ENCODE data around the gene PLEKHG4B.

The PLEKHG4B gene

DNA sequence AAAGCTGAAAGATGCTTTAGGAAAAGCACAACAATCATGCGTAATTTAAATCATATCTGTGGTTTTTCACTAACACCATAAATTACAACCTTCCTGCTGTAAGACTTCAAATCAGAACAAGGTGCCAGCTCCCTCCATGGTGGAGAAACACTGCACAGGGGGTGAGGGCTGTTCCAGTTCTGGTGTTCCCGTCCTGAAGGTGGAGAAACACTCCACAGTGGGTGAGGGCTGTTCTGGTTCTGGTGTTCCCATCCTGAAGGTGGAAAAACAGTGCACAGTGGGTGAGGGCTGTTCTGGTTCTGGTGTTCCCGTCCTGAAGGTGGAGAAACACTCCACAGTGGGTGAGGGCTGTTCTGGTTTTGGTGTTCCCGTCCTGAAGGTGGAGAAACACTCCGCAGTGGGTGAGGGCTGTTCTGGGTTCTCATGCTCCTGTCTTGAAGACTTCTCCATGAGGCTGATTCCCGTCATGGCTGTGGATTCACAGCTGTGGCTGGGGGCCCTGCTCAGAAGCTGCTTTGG lies 12.9 kb downstream of the PLEKHG4B start:
- H3K4me1 ChIP-seq (ENCODE audit: control insufficient read depth, insufficient read depth, low read length), result no peaks in the 10 kb centered on the region
- no peak overlapping the region for H3K4me2 ChIP-seq (ENCODE audit: low read length)
- no peaks in the 10 kb centered on the region for H3K9me3 ChIP-seq (replicated peaks; ENCODE audit: low read length)
- H3K36me3 ChIP-seq (ENCODE audit: insufficient read depth, low read length), result no peaks in the 10 kb centered on the region
- no peak overlapping the region for H3K4me3 ChIP-seq (ENCODE audit: low read length)
- H3K27me3 ChIP-seq (ENCODE audit: control insufficient read depth, insufficient read depth, low read length), result peaks cover 58% of the 10 kb centered on the region
- no peak overlapping the region for H3K9ac ChIP-seq (ENCODE audit: low read depth, low read length)

DNA sequence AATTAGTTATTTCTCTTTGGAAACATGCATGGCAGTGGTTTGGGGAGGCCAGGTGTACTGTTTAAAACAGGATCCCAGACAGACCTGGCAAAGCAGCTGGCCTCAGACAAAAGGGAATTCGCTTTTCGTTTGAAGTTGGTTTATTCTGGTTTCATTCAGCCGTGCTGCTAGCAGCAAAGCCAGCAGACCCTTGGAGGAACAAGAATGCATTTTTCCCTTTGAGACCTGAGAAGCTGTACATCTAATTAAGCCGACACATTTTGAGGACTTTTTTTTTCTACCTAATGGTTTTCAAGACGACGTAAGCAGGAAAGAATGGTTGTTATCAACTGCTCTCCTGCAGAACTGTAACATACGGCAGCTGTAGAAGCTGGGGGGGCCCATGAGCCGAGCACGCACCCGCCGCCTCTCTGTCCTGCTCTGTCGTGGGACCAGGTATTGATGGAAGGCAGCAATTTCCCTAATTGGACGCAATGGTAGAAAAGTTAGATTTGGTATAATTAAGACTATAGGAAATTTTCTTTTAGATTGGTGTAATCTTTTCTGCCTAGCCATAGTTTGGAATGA lies 13.6 kb downstream of the PLEKHG4B start:
- no peaks in the 10 kb centered on the region for H3K36me3 ChIP-seq (ENCODE audit: insufficient read depth, low read length)
- H3K9me3 ChIP-seq (replicated peaks; ENCODE audit: low read length), result no peaks in the 10 kb centered on the region
- no peak overlapping the region for H3K9ac ChIP-seq (ENCODE audit: low read depth, low read length)
- no peaks in the 10 kb centered on the region for H3K4me1 ChIP-seq (ENCODE audit: control insufficient read depth, insufficient read depth, low read length)
- no peak overlapping the region for H3K4me2 ChIP-seq (ENCODE audit: low read length)
- peaks cover 54% of the 10 kb centered on the region for H3K27me3 ChIP-seq (ENCODE audit: control insufficient read depth, insufficient read depth, low read length)
- H3K4me3 ChIP-seq (ENCODE audit: low read length), result no peak overlapping the region

DNA sequence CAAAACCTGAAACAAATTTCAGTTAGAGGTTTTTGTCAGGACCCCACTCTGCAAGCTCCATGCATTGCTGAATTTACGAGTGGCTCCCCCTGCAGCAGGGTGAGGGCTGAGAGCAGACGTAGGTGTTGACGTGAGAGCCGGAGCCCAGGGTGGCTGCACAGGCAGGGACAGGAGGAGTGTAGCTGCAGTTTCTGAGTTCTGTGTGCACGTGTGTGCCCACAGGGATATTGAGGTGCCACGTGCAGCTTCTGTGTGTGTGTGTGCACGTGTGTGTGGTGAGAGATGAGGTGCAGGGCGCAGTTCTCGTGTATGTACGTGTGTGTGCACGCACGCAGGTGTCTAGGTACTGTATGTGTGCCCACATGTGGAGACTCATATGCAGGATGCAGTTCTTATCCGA lies 14.6 kb downstream of the PLEKHG4B start:
- Histone ChIP-seq H3K9me3 (replicated peaks; ENCODE audit: low read length) (no peaks in the 10 kb centered on the region), H3K4me1 (ENCODE audit: control insufficient read depth, insufficient read depth, low read length) (no peaks in the 10 kb centered on the region), H3K4me3 (ENCODE audit: low read length) (no peak overlapping the region), H3K27me3 (ENCODE audit: control insufficient read depth, insufficient read depth, low read length) (peaks cover 51% of the 10 kb centered on the region), H3K9ac (ENCODE audit: low read depth, low read length) (no peak overlapping the region), H3K4me2 (ENCODE audit: low read length) (no peak overlapping the region), H3K36me3 (ENCODE audit: insufficient read depth, low read length) (no peaks in the 10 kb centered on the region)

DNA sequence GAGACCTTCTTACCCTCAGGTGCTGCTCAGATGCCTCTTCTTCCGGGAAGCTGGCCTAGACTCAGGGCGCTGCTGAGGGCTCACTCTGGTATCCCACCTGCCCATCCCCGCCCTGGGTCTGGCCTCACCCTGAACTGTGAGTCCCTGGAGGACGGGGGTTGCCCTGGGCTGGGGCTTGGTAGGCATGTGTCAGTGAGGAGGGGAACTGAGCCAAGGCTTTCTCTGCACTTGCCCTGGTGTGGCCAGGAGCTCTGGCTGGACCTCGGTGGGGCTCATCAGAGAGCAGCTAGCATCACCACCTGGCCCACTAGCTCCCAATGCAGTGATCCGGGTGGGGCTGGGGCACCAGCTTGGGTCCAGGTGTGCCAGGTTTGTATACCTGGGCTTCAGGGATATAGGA lies 15.6 kb downstream of the PLEKHG4B start:
- no peak overlapping the region for H3K4me3 ChIP-seq (ENCODE audit: low read length)
- H3K4me2 ChIP-seq (ENCODE audit: low read length), result no peak overlapping the region
- H3K36me3 ChIP-seq (ENCODE audit: insufficient read depth, low read length), result no peaks in the 10 kb centered on the region
- no peak overlapping the region for H3K9ac ChIP-seq (ENCODE audit: low read depth, low read length)
- H3K9me3 ChIP-seq (replicated peaks; ENCODE audit: low read length), result no peaks in the 10 kb centered on the region
- H3K27me3 ChIP-seq (ENCODE audit: control insufficient read depth, insufficient read depth, low read length), result peaks cover 48% of the 10 kb centered on the region
- H3K4me1 ChIP-seq (ENCODE audit: control insufficient read depth, insufficient read depth, low read length), result no peaks in the 10 kb centered on the region

DNA sequence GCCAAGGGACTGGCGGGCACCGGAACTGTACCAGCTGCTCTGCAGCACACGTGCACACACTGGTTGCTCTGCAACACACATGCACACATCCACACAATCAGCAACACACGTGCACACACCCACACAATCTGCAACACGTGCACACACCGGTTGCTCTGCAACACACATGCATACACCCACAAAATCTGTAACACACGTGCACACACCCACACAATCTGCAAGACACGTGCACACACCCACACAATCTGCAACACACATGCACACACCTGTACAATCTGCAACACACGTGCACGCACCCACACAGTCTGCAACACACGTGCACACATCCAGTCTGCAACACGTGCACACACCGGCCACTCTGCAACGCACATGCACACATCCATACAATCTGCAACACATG lies 17.9 kb downstream of the PLEKHG4B start:
- H3K4me2 ChIP-seq (ENCODE audit: low read length), result no peak overlapping the region
- peaks cover 32% of the 10 kb centered on the region for H3K27me3 ChIP-seq (ENCODE audit: control insufficient read depth, insufficient read depth, low read length)
- no peak overlapping the region for H3K4me3 ChIP-seq (ENCODE audit: low read length)
- H3K9ac ChIP-seq (ENCODE audit: low read depth, low read length), result no peak overlapping the region
- H3K4me1 ChIP-seq (ENCODE audit: control insufficient read depth, insufficient read depth, low read length), result no peaks in the 10 kb centered on the region
- H3K9me3 ChIP-seq (replicated peaks; ENCODE audit: low read length), result no peaks in the 10 kb centered on the region
- no peaks in the 10 kb centered on the region for H3K36me3 ChIP-seq (ENCODE audit: insufficient read depth, low read length)

DNA sequence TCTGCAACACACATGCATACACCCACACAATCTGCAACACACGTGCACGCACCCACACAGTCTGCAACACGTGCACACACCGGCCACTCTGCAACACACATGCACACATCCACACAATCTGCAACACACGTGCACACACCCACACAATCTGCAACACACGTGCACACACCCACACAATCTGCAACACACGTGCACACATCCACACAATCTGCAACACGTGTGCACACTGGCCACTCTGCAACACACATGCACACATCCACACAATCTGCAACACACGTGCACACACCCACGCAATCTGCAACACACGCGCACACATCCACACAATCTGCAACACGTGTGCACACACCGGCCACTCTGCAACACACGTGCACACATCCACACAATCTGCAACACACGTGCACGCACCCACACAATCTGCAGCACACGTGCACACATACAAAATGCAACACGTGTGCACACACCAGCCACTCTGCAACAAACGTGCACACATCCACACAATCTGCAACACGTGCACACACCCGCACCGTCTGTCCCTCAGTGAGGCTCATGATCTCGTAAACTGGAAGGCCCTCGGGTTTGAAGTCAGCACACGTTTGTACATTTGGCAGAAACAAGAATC lies 18.4 kb downstream of the PLEKHG4B start:
- H3K9me3 ChIP-seq (replicated peaks; ENCODE audit: low read length), result no peaks in the 10 kb centered on the region
- H3K36me3 ChIP-seq (ENCODE audit: insufficient read depth, low read length), result no peaks in the 10 kb centered on the region
- H3K9ac ChIP-seq (ENCODE audit: low read depth, low read length), result no peak overlapping the region
- H3K4me3 ChIP-seq (ENCODE audit: low read length), result no peak overlapping the region
- peaks cover 28% of the 10 kb centered on the region for H3K27me3 ChIP-seq (ENCODE audit: control insufficient read depth, insufficient read depth, low read length)
- H3K4me1 ChIP-seq (ENCODE audit: control insufficient read depth, insufficient read depth, low read length), result no peaks in the 10 kb centered on the region
- no peak overlapping the region for H3K4me2 ChIP-seq (ENCODE audit: low read length)

DNA sequence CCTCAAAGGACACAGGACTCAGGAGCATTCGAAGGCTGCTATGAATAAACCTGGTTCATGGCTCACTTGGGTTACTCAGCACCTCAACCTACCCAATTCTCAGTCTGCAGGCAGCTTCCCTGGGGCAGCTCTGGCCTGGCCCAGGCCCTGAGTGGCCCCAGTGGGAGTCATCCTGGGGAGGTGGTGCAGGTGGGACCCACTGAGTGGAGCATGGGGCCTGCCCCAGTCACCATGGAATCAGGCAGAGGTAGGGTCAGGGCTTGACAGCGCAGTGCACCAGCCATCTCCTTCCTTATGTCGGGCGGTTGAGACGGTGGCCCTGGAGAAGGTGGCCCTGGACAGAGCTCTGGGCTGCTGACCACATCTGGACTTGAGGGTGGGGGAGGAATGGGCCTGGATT lies 19.2 kb downstream of the PLEKHG4B start:
- no peak overlapping the region for H3K4me2 ChIP-seq (ENCODE audit: low read length)
- H3K9me3 ChIP-seq (replicated peaks; ENCODE audit: low read length), result no peaks in the 10 kb centered on the region
- H3K4me3 ChIP-seq (ENCODE audit: low read length), result no peak overlapping the region
- H3K9ac ChIP-seq (ENCODE audit: low read depth, low read length), result no peak overlapping the region
- H3K36me3 ChIP-seq (ENCODE audit: insufficient read depth, low read length), result no peaks in the 10 kb centered on the region
- peaks cover 28% of the 10 kb centered on the region for H3K27me3 ChIP-seq (ENCODE audit: control insufficient read depth, insufficient read depth, low read length)
- no peaks in the 10 kb centered on the region for H3K4me1 ChIP-seq (ENCODE audit: control insufficient read depth, insufficient read depth, low read length)

DNA sequence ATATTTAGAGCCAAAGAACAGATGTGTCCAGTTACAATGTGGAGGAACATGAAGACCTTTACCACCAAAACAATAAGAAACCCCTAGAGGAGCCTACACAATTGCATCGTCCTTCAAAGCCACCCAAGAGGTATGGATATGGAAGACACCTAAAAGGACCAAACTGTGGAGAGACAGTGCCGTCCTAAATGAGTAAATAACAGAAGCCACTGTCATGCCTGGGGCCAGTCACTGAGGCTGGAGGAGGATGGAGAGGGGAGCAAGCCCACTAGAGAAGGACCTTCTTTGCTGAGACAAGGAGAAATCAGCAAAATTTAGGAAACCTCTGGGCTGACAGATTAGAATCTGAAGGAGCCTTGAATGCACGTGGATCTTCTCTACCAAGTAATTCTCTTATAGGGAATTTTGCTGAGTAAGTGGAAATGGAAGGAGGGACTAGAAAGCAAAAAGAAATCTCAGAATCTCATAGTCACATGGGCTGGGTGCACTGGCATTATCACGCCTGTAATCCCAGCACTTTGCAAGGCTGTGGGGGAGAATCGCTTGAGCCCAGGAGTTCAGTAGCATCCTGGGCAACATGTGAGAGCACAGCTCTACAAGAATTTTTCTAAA lies 27.6 kb downstream of the PLEKHG4B start:
- Histone ChIP-seq H3K4me3 (ENCODE audit: low read length) (no peak overlapping the region), H3K4me1 (ENCODE audit: control insufficient read depth, insufficient read depth, low read length) (no peaks in the 10 kb centered on the region), H3K9me3 (replicated peaks; ENCODE audit: low read length) (peaks cover 2% of the 10 kb centered on the region), H3K4me2 (ENCODE audit: low read length) (no peak overlapping the region), H3K9ac (ENCODE audit: low read depth, low read length) (no peak overlapping the region), H3K27me3 (ENCODE audit: control insufficient read depth, insufficient read depth, low read length) (peaks cover 29% of the 10 kb centered on the region), H3K36me3 (ENCODE audit: insufficient read depth, low read length) (no peaks in the 10 kb centered on the region)

DNA sequence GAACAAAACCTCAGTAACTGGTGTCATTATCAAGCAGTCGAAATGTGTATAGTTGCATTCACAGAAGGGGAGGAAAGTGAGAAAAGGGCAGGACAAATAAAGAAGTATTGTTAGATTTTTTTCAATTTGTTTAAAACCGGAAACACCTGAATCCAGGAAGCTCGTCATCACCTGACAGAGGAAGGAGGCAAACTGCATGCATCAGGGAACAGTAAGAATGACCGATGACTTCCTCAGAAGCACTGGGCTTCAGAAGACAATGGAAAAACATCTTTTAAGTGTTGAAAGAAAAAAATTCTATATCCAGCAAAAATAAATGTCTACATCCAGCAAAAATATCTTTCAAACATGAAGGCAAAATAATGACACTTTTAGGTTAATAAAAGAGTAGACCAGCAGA lies 29.5 kb downstream of the PLEKHG4B start:
- Histone ChIP-seq H3K9ac (ENCODE audit: low read depth, low read length) (no peak overlapping the region), H3K4me2 (ENCODE audit: low read length) (no peak overlapping the region), H3K9me3 (replicated peaks; ENCODE audit: low read length) (peaks cover 2% of the 10 kb centered on the region), H3K27me3 (ENCODE audit: control insufficient read depth, insufficient read depth, low read length) (peaks cover 20% of the 10 kb centered on the region), H3K4me1 (ENCODE audit: control insufficient read depth, insufficient read depth, low read length) (no peaks in the 10 kb centered on the region), H3K36me3 (ENCODE audit: insufficient read depth, low read length) (no peaks in the 10 kb centered on the region), H3K4me3 (ENCODE audit: low read length) (no peak overlapping the region)

DNA sequence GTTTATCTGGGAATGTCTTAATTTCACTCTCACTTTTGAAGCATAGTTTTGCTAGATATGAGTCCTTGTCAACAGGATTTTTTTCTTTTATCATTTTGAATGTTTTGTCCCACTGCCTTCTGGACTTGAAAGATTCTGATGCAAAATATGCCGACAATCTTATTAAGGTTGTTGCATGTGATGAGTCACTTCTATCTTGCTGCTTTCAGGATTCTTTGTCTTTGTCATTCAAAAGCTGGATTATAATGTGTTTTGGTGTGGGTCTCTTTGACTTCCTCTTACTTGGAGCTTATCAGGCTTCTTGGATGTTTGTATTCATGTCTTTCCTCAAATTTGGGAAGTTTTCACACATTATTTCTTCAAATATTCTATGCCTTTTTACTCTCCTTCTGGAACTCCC lies 33.8 kb downstream of the PLEKHG4B start:
- Histone ChIP-seq H3K9me3 (replicated peaks; ENCODE audit: low read length) (peaks cover 2% of the 10 kb centered on the region), H3K4me3 (ENCODE audit: low read length) (no peak overlapping the region), H3K9ac (ENCODE audit: low read depth, low read length) (no peak overlapping the region), H3K36me3 (ENCODE audit: insufficient read depth, low read length) (no peaks in the 10 kb centered on the region), H3K4me1 (ENCODE audit: control insufficient read depth, insufficient read depth, low read length) (peaks cover 9% of the 10 kb centered on the region), H3K27me3 (ENCODE audit: control insufficient read depth, insufficient read depth, low read length) (peaks cover 16% of the 10 kb centered on the region), H3K4me2 (ENCODE audit: low read length) (no peak overlapping the region)

DNA sequence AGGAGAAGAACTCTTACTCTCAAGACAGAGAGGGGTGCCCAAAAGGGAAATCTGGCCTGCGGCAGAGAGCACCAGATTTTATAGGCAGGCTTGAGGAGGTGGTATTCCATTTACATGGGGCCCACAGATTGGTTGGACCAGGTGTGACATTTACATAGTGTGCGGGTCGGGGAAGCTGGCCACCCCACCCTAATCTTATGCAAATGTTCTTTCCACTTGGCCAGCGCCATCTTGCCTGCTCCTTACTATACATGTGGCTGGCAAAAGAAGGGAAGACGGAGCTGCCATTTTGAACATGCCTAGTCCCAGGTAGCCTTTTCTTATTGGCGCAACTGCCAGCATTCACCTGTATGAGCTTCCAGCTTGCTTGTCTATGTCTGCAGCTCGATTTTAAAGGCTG lies 34.8 kb downstream of the PLEKHG4B start:
- no peak overlapping the region for H3K9ac ChIP-seq (ENCODE audit: low read depth, low read length)
- H3K4me2 ChIP-seq (ENCODE audit: low read length), result no peak overlapping the region
- peaks cover 9% of the 10 kb centered on the region for H3K4me1 ChIP-seq (ENCODE audit: control insufficient read depth, insufficient read depth, low read length)
- peaks cover 16% of the 10 kb centered on the region for H3K27me3 ChIP-seq (ENCODE audit: control insufficient read depth, insufficient read depth, low read length)
- H3K9me3 ChIP-seq (replicated peaks; ENCODE audit: low read length), result no peaks in the 10 kb centered on the region
- H3K4me3 ChIP-seq (ENCODE audit: low read length), result no peak overlapping the region
- H3K36me3 ChIP-seq (ENCODE audit: insufficient read depth, low read length), result no peaks in the 10 kb centered on the region

DNA sequence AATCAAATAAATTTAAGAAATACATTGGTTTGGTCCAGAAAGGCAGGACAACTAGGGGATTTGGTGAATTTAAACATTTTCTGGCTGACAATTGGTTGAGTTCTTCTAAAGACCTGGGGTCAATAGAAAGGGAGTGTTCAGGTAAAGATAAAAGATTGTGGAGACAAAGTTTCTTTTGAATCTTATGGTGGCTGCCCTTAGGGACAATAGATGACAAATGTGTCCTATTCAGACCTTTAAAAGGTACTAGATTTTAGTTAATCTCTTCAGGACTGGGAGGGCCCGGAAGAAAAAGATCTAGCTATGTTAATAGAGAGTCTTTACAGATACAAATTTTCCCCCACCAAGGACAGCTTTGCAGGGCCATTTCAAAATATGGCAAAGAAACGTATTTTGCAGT lies 35.9 kb downstream of the PLEKHG4B start:
- Histone ChIP-seq H3K4me2 (ENCODE audit: low read length) (no peak overlapping the region), H3K4me1 (ENCODE audit: control insufficient read depth, insufficient read depth, low read length) (peaks cover 9% of the 10 kb centered on the region), H3K9me3 (replicated peaks; ENCODE audit: low read length) (no peaks in the 10 kb centered on the region), H3K4me3 (ENCODE audit: low read length) (no peak overlapping the region), H3K36me3 (ENCODE audit: insufficient read depth, low read length) (no peaks in the 10 kb centered on the region), H3K9ac (ENCODE audit: low read depth, low read length) (no peak overlapping the region), H3K27me3 (ENCODE audit: control insufficient read depth, insufficient read depth, low read length) (peaks cover 21% of the 10 kb centered on the region)
